ENCODE results near the gene INPP4B.

The INPP4B gene

GRCh38 chr4:142293536-142293935, 552.6 kb downstream of the INPP4B start:
- no peak for DNase-seq (ENCODE audit: low spot score)

GRCh38 chr4:142292231-142292630, 553.9 kb downstream of the INPP4B start:
- DNase-seq (ENCODE audit: low spot score): no peak

- DNase-seq (ENCODE audit: low spot score): no peak
Observed at GRCh38 chr4:142291299-142292050, 554.6 kb downstream of the INPP4B start.

- no peak for DNase-seq (ENCODE audit: low spot score)
Observed at GRCh38 chr4:142287371-142287770, 558.7 kb downstream of the INPP4B start.

- no peak for DNase-seq (ENCODE audit: low spot score)
Observed at GRCh38 chr4:142285222-142285583, 560.9 kb downstream of the INPP4B start.

GRCh38 chr4:142284402-142285221, 561.5 kb downstream of the INPP4B start:
- no peak for DNase-seq (ENCODE audit: low spot score)

GRCh38 chr4:142282870-142283431, 563.1 kb downstream of the INPP4B start:
- DNase-seq (ENCODE audit: low spot score): no peak

GRCh38 chr4:142281999-142282398, 564.1 kb downstream of the INPP4B start:
- DNase-seq (ENCODE audit: low spot score): no peak

GRCh38 chr4:142278663-142279062, 567.4 kb downstream of the INPP4B start:
- no peak for DNase-seq (ENCODE audit: low spot score)

- no peak for DNase-seq (ENCODE audit: low spot score)
Observed at GRCh38 chr4:142278171-142278570, 567.9 kb downstream of the INPP4B start.

- DNase-seq (ENCODE audit: low spot score): no peak
Observed at GRCh38 chr4:142274137-142274536, 572.0 kb downstream of the INPP4B start.

- DNase-seq (ENCODE audit: low spot score): no peak
Observed at GRCh38 chr4:142272452-142272851, 573.6 kb downstream of the INPP4B start.

- DNase-seq (ENCODE audit: low spot score): no peak
Observed at GRCh38 chr4:142271832-142272231, 574.3 kb downstream of the INPP4B start.

- DNase-seq (ENCODE audit: low spot score): no peak
Observed at GRCh38 chr4:142267101-142267500, 579.0 kb downstream of the INPP4B start.

- no peak for DNase-seq (ENCODE audit: low spot score)
Observed at GRCh38 chr4:142265946-142266345, 580.2 kb downstream of the INPP4B start.

- no peak for DNase-seq (ENCODE audit: low spot score)
Observed at GRCh38 chr4:142265536-142265935, 580.6 kb downstream of the INPP4B start.

- DNase-seq (ENCODE audit: low spot score): no peak
Observed at GRCh38 chr4:142264961-142265360, 581.1 kb downstream of the INPP4B start.

- no peak for DNase-seq (ENCODE audit: low spot score)
Observed at GRCh38 chr4:142262956-142263355, 583.1 kb downstream of the INPP4B start.

GRCh38 chr4:142248946-142249345, 597.2 kb downstream of the INPP4B start:
- no peak for DNase-seq (ENCODE audit: low spot score)

- no peak for DNase-seq (ENCODE audit: low spot score)
Observed at GRCh38 chr4:142243255-142243654, 602.8 kb downstream of the INPP4B start.

GRCh38 chr4:142242156-142242555, 603.9 kb downstream of the INPP4B start:
- DNase-seq (ENCODE audit: low spot score): no peak

- DNase-seq (ENCODE audit: low spot score): no peak
Observed at GRCh38 chr4:142238589-142238988, 607.5 kb downstream of the INPP4B start.

- DNase-seq (ENCODE audit: low spot score): no peak
Observed at GRCh38 chr4:142236268-142236667, 609.8 kb downstream of the INPP4B start.

All from iPS-NIHi11 (cell line).